HCT116 (cell line): ENCODE results near the gene RASGRP2. TPM values are rescaled to one million over a fixed set of nuclear protein-coding genes. Genes with fewer than 3 reads are reported as not detected.

ENCODE experiments used
- ATAC-seq: fragments of 200-7000 bp; cut with Tn5 transposase; 2 replicates; pipeline ENCODE4 v1.9.1; 2020; ENCODE audit warnings: mild to moderate bottlenecking, moderate library complexity
- BruUV-seq: library from RNA; stranded (reverse); fragments of 400-500 nt; replicated peaks from 2 replicates; lab custom pipeline; 2021; lab: Mats Ljungman, UMichigan
- CTCF ChIA-PET: fragments of 300-600 bp; sonication (Branson Sonifier 250); formaldehyde crosslinking; loops from one replicate; lab custom pipeline; 2021; ENCODE audit warnings: antibody characterized with exemption; lab: Charles Lee
- POLR2A ChIA-PET: fragments of 300-600, 350-600 bp; sonication (Branson Sonifier 250); formaldehyde crosslinking; loops from one replicate; lab custom pipeline; 2021; ENCODE audit warnings: antibody characterized with exemption; lab: Charles Lee
- RAD21 ChIA-PET, 2 experiments: fragments of 300-600 bp; sonication (Branson Sonifier 250); formaldehyde crosslinking; loops; one replicate each; lab custom pipeline; 2023; ENCODE audit warnings: low total read pairs in 2 of 2; ENCODE audit not compliant: uncharacterized antibody in 2 of 2, unreplicated experiment in 2 of 2, low non-redundant PET in 1 of 2; lab: Charles Lee
- DNase-seq: peaks from one replicate; pipeline ENCODE4 v3.0.0-alpha.2; 2010; ENCODE audit warnings: low read depth, low spot score
- H2AFZ ChIP-seq: fragments of 200-600 bp; shearing (Covaris generic), sonication (generic); 2 replicates; pipeline ENCODE4 v1.6.1; 2017; ENCODE audit warnings: low read depth, mixed run types, mixed read lengths, antibody characterized with exemption, low read length; ENCODE audit not compliant: poor library complexity, severe bottlenecking
- H3K27ac ChIP-seq: 2 replicates; pipeline ENCODE4 v1.5.1; 2012; ENCODE audit warnings: low read depth, low read length
- H3K27me3 ChIP-seq: fragments of 200-600 bp; sonication (generic); 2 replicates; pipeline ENCODE4 v1.6.1; 2016; ENCODE audit warnings: mixed run types, low read length, mixed read lengths; ENCODE audit not compliant: insufficient read depth
- H3K36me3 ChIP-seq, 2 experiments: fragments of 200-500 bp in 1 of 2; fragments of 200-600 bp in 1 of 2; sonication (Bioruptor generic) in 1 of 2; sonication (generic) in 1 of 2; 2 replicates each; pipeline versions ENCODE4 v1.5.1 to v1.6.1; 2014 to 2016; ENCODE audit warnings: low read length in 2 of 2, inconsistent platforms in 1 of 2, mixed read lengths in 1 of 2, mixed run types in 1 of 2; ENCODE audit not compliant: insufficient read depth in 2 of 2, control insufficient read depth in 1 of 2
- H3K4me1 ChIP-seq, 2 experiments: fragments of 200-600 bp in 1 of 2; sonication (generic) in 1 of 2; 2 replicates each; pipeline versions ENCODE4 v1.5.1 to v1.6.1; 2012 to 2017; ENCODE audit warnings: low read length in 2 of 2, inconsistent platforms in 1 of 2, mild to moderate bottlenecking in 1 of 2, mixed read lengths in 1 of 2, mixed run types in 1 of 2, moderate library complexity in 1 of 2; ENCODE audit not compliant: insufficient read depth in 2 of 2, control insufficient read depth in 1 of 2
- H3K4me2 ChIP-seq: fragments of 200-600 bp; sonication (generic); 2 replicates; pipeline ENCODE4 v1.6.1; 2017; ENCODE audit warnings: mixed run types, low read length, mixed read lengths
- H3K4me3 ChIP-seq, 2 experiments: fragments of 200-600 bp in 1 of 2; sonication (generic) in 1 of 2; replicated peaks in 1 of 2; 2 replicates each; pipeline ENCODE4 v1.5.1; 2011 to 2016; ENCODE audit warnings: low read length in 2 of 2, control low read depth in 1 of 2, low read depth in 1 of 2, mild to moderate bottlenecking in 1 of 2, mixed read lengths in 1 of 2, mixed run types in 1 of 2
- H3K79me2 ChIP-seq: fragments of 200-600 bp; sonication (generic); 2 replicates; pipeline ENCODE4 v1.6.1; 2017; ENCODE audit warnings: mild to moderate bottlenecking, mixed run types, low read length, moderate library complexity, mixed read lengths; ENCODE audit not compliant: insufficient read depth
- H3K9ac ChIP-seq: fragments of 200-600 bp; sonication (generic); 2 replicates; pipeline ENCODE4 v1.6.1; 2016; ENCODE audit warnings: low read length, mixed read lengths
- H3K9me2 ChIP-seq: fragments of 200-600 bp; sonication (generic), shearing (Covaris generic); 2 replicates; pipeline ENCODE4 v1.6.1; 2017; ENCODE audit warnings: mixed run types, mild to moderate bottlenecking, moderate library complexity; ENCODE audit not compliant: insufficient read depth
- H3K9me3 ChIP-seq, 2 experiments: fragments of 200-500 bp in 1 of 2; fragments of 200-600 bp in 1 of 2; sonication (Bioruptor generic) in 1 of 2; sonication (generic) in 1 of 2; 2 replicates each; pipeline ENCODE4 v1.6.1; 2014 to 2017; ENCODE audit warnings: low read length in 2 of 2, mixed read lengths in 2 of 2, inconsistent platforms in 1 of 2, low read depth in 1 of 2, mild to moderate bottlenecking in 1 of 2, mixed run types in 1 of 2, moderate library complexity in 1 of 2; ENCODE audit not compliant: control insufficient read depth in 1 of 2, insufficient read depth in 1 of 2
- H4K20me1 ChIP-seq: fragments of 200-600 bp; sonication (generic), shearing (Covaris generic); 2 replicates; pipeline ENCODE4 v1.6.1; 2017; ENCODE audit warnings: mixed run types, mild to moderate bottlenecking, moderate library complexity; ENCODE audit not compliant: insufficient read depth
- ATF3 ChIP-seq: IDR thresholded peaks from 2 replicates; pipeline ENCODE4 v1.6.1; 2012
- CBX3 ChIP-seq: IDR thresholded peaks from 2 replicates; pipeline ENCODE4 v1.6.1; 2012; ENCODE audit warnings: low read depth
- CEBPB ChIP-seq: IDR thresholded peaks from 2 replicates; pipeline ENCODE4 v1.6.1; 2012; ENCODE audit warnings: low read depth
- CTCF ChIP-seq, 3 experiments: fragments of 200-600 bp in 1 of 3; sonication (generic) in 1 of 3; IDR thresholded peaks in 2 of 3; conservative IDR thresholded peaks in 1 of 3; 2 replicates each; pipeline ENCODE4 v1.5.1; 2012 to 2017; ENCODE audit warnings: low read depth in 2 of 3, low read length in 2 of 3, antibody characterized with exemption in 1 of 3, borderline replicate concordance in 1 of 3, control low read depth in 1 of 3, mild to moderate bottlenecking in 1 of 3, mixed read lengths in 1 of 3, mixed run types in 1 of 3, moderate library complexity in 1 of 3; ENCODE audit not compliant: insufficient read depth in 1 of 3
- EGR1 ChIP-seq: IDR thresholded peaks from 2 replicates; pipeline ENCODE4 v1.6.1; 2012; ENCODE audit warnings: low read depth
- ELF1 ChIP-seq: IDR thresholded peaks from 2 replicates; pipeline ENCODE4 v1.6.1; 2012; ENCODE audit warnings: low read depth, borderline replicate concordance
- EZH2phosphoT487 ChIP-seq: fragments of 200-600 bp; IDR thresholded peaks from 2 replicates; pipeline ENCODE4 v1.6.1; 2018; ENCODE audit warnings: antibody characterized with exemption, borderline replicate concordance
- FOSL1 ChIP-seq: IDR thresholded peaks from 2 replicates; pipeline ENCODE4 v1.6.1; 2012; ENCODE audit warnings: low read depth
- POLR2A ChIP-seq: IDR thresholded peaks from 2 replicates; pipeline ENCODE4 v1.7.0; 2011; ENCODE audit warnings: borderline replicate concordance; ENCODE audit not compliant: insufficient read depth, insufficient read length; ENCODE audit errors: extremely low read depth
- POLR2AphosphoS5 ChIP-seq: IDR thresholded peaks from 2 replicates; pipeline ENCODE4 v1.6.1; 2011; ENCODE audit warnings: mild to moderate bottlenecking, low read depth, low read length, moderate library complexity
- REST ChIP-seq: IDR thresholded peaks from 2 replicates; pipeline ENCODE4 v1.6.1; 2012; ENCODE audit warnings: low read depth
- SIN3A ChIP-seq: IDR thresholded peaks from 2 replicates; pipeline ENCODE4 v1.6.1; 2012; ENCODE audit warnings: low read depth
- SP1 ChIP-seq: IDR thresholded peaks from 2 replicates; pipeline ENCODE4 v1.6.1; 2012; ENCODE audit warnings: low read depth
- SRF ChIP-seq: IDR thresholded peaks from 2 replicates; pipeline ENCODE4 v1.6.1; 2012; ENCODE audit warnings: low read depth
- TCF7L2 ChIP-seq: IDR thresholded peaks from 2 replicates; pipeline ENCODE4 v1.7.0; 2011; ENCODE audit warnings: borderline replicate concordance, inconsistent platforms; ENCODE audit not compliant: insufficient read depth, insufficient read length; ENCODE audit errors: extremely low read depth
- YY1 ChIP-seq: IDR thresholded peaks from 2 replicates; pipeline ENCODE4 v1.6.1; 2011; ENCODE audit warnings: low read length, low read depth, moderate library complexity, mild to moderate bottlenecking; ENCODE audit not compliant: insufficient replicate concordance; ENCODE audit errors: extremely low read depth
- ZNF274 ChIP-seq: fragments of 200-500 bp; sonication (Bioruptor generic); IDR thresholded peaks from 2 replicates; pipeline ENCODE4 v1.6.1; 2014; ENCODE audit warnings: mild to moderate bottlenecking, low read depth, low read length, inconsistent platforms
- intact Hi-C: fragments of 100-400 bp; cut with micrococcal nuclease; formaldehyde crosslinking; loops from 2 replicates; pipeline ENCODE4 v1.10.0; 2022
- total RNA-seq: library from RNA; stranded (reverse); gene quantifications from one replicate; pipeline ENCODE4 v1.2.1, GENCODE V29; 2021; ENCODE audit not compliant: unreplicated experiment

The RASGRP2 gene
- total RNA-seq, 1 experiment from 2014 or later = 12.8 TPM

GRCh38 chr11:64751580-64751979 lies 7.6 kb upstream of the RASGRP2 start:
- no peak overlapping the region for H3K4me2 ChIP-seq
- no peaks in the 10 kb centered on the region for H3K9me2 ChIP-seq
- H3K36me3 ChIP-seq = no peaks in the 10 kb centered on the region
- no peak overlapping the region for H3K4me3 ChIP-seq
- TF ChIP-seq SRF = no peak
- no peak for TF ChIP-seq YY1
- TF ChIP-seq REST = no peak
- no peak for TF ChIP-seq ATF3
- no peak for TF ChIP-seq ZNF274
- TF ChIP-seq SP1 = no peak
- TF ChIP-seq CBX3 = no peak
- TF ChIP-seq EZH2phosphoT487 = no peak
- TF ChIP-seq EGR1 = no peak
- no peak for TF ChIP-seq TCF7L2
- no peak for TF ChIP-seq CEBPB
- no peak for TF ChIP-seq SIN3A
- TF ChIP-seq CTCF (IDR thresholded peaks at IDR 0.05 in 2 of 3, conservative IDR thresholded peaks at IDR 0.05 in 1 of 3; ENCODE audit: borderline replicate concordance in 1 of 3, insufficient read depth in 1 of 3, low read depth in 2 of 3, low read length in 2 of 3) = no peak
- no peak for TF ChIP-seq POLR2A
- TF ChIP-seq FOSL1 = no peak
- TF ChIP-seq POLR2AphosphoS5 = no peak
- TF ChIP-seq ELF1 = no peak
- H4K20me1 ChIP-seq = no peaks in the 10 kb centered on the region
- H2AFZ ChIP-seq = no peak overlapping the region
- no peaks in the 10 kb centered on the region for H3K9me3 ChIP-seq
- ChIA-PET RAD21 (no interaction called here), CTCF (interaction anchor here (1.0 kb wide), 1 partner anchor 10 kb away, joined by 3 read pairs; no protein-coding TSS in a partner anchor), POLR2A (no interaction called here)
- H3K9ac ChIP-seq = no peak overlapping the region
- H3K27me3 ChIP-seq = no peaks in the 10 kb centered on the region
- intact Hi-C loops = no loop called here
- H3K4me1 ChIP-seq = peaks cover 0 to 6% of the 10 kb centered on the region in 2 experiments; a peak in 1 of 4 replicates
- no TSS peak for BruUV-seq
- DNase-seq (no peak), ATAC-seq (no peak)
- no peak overlapping the region for H3K27ac ChIP-seq
- no peaks in the 10 kb centered on the region for H3K79me2 ChIP-seq
